BLaER1 treated with 17β-estradiol and CSF1 and Interleukin-3, amounts not matched to agents 10 nM and 100 nM (cell line): ENCODE measurements around the gene ALAS1.

Experiments used
- H3K27ac ChIP-seq, 11 experiments: shearing (Covaris generic); formaldehyde crosslinking; 2 replicates each; pipeline ENCODE4 v1.8.1; 2022
- H3K27me3 ChIP-seq, 11 experiments: shearing (Covaris generic); formaldehyde crosslinking; 2 replicates each; pipeline ENCODE4 v1.8.1; 2022
- H3K36me3 ChIP-seq, 11 experiments: shearing (Covaris generic); formaldehyde crosslinking; 2 replicates each; pipeline ENCODE4 v1.8.1; 2022
- H3K4me1 ChIP-seq, 10 experiments: shearing (Covaris generic); formaldehyde crosslinking; 2 replicates each; pipeline ENCODE4 v1.8.1; 2022
- H3K4me2 ChIP-seq, 11 experiments: shearing (Covaris generic); formaldehyde crosslinking; 2 replicates each; pipeline ENCODE4 v1.8.1; 2022
- H3K4me3 ChIP-seq, 10 experiments: shearing (Covaris generic); formaldehyde crosslinking; 2 replicates each; pipeline ENCODE4 v1.8.1; 2022
- H3K9ac ChIP-seq, 11 experiments: shearing (Covaris generic); formaldehyde crosslinking; 2 replicates each; pipeline ENCODE4 v1.8.1; 2022
- H3K9me3 ChIP-seq, 11 experiments: shearing (Covaris generic); formaldehyde crosslinking; replicated peaks in 1 of 11; 2 replicates each; pipeline ENCODE4 v1.8.1; 2022
- H4K20me1 ChIP-seq, 11 experiments: shearing (Covaris generic); formaldehyde crosslinking; 2 replicates each; pipeline ENCODE4 v1.8.1; 2022
- Cebpa-rat ChIP-seq, 11 experiments: shearing (Covaris generic); IDR thresholded peaks; 2 replicates each; pipeline ENCODE4 v1.8.1; 2022

Gene ALAS1

GRCh38 chr3:52234516-52235447 is 36.8 kb downstream of the ALAS1 start:
- Histone ChIP-seq H3K9me3 (no peaks in the 10 kb centered on the region), H3K9ac (peak overlapping the region; percentile 10 to 90 (median 59); a peak in 19 of 22 replicates), H3K4me2 (peak overlapping the region; percentile 25 to 99 (median 98); a peak in 18 of 22 replicates), H3K36me3 (peaks cover 30 to 66% (median 47%) of the 10 kb centered on the region in 11 experiments), H3K27ac (peak overlapping the region in 9 of 11 experiments; percentile 3 to 83 (median 27); a peak in 13 of 22 replicates), H3K27me3 (no peaks in the 10 kb centered on the region), H3K4me3 (no peak overlapping the region; a peak in 1 of 20 replicates), H3K4me1 (peaks cover 67 to 90% (median 88%) of the 10 kb centered on the region in 10 experiments), H4K20me1 (peaks cover 34 to 87% (median 78%) of the 10 kb centered on the region in 11 experiments)
- no peak for TF ChIP-seq Cebpa-rat (IDR thresholded peaks at IDR 0.05)

- no peak for TF ChIP-seq Cebpa-rat (IDR thresholded peaks at IDR 0.05)
- Histone ChIP-seq H3K36me3 (peaks cover 13 to 49% (median 30%) of the 10 kb centered on the region in 11 experiments; a peak in 21 of 22 replicates), H3K4me2 (peak overlapping the region; percentile 94 to 99 (median 98)), H3K9ac (peak overlapping the region; percentile 30 to 97 (median 92); a peak in 17 of 22 replicates), H3K9me3 (no peaks in the 10 kb centered on the region), H3K4me1 (peaks cover 84 to 91% (median 89%) of the 10 kb centered on the region in 10 experiments), H4K20me1 (peaks cover 30 to 71% (median 65%) of the 10 kb centered on the region in 11 experiments), H3K27me3 (no peaks in the 10 kb centered on the region), H3K27ac (peak overlapping the region in 9 of 11 experiments; percentile 25 to 97 (median 93); a peak in 17 of 22 replicates), H3K4me3 (peak overlapping the region in 7 of 10 experiments; percentile 79 to 95 (median 89); a peak in 11 of 20 replicates)
Observed at GRCh38 chr3:52236424-52236886, 38.5 kb downstream of the ALAS1 start.

GRCh38 chr3:52237006-52237656 is 39.2 kb downstream of the ALAS1 start:
- Histone ChIP-seq H3K9me3 (no peaks in the 10 kb centered on the region), H3K36me3 (peaks cover 13 to 43% (median 26%) of the 10 kb centered on the region in 11 experiments; a peak in 20 of 22 replicates), H3K4me1 (peaks cover 84 to 91% (median 88%) of the 10 kb centered on the region in 10 experiments), H3K27me3 (no peaks in the 10 kb centered on the region), H3K4me3 (peak overlapping the region; percentile 78 to 95 (median 88)), H4K20me1 (peaks cover 25 to 64% (median 58%) of the 10 kb centered on the region in 11 experiments), H3K27ac (peak overlapping the region; percentile 49 to 97 (median 93); a peak in 21 of 22 replicates), H3K4me2 (peak overlapping the region; percentile 94 to 99 (median 98)), H3K9ac (peak overlapping the region; percentile 85 to 97 (median 92))
- no peak for TF ChIP-seq Cebpa-rat (IDR thresholded peaks at IDR 0.05)

GRCh38 chr3:52237657-52238172 is 39.8 kb downstream of the ALAS1 start:
- Histone ChIP-seq H3K36me3 (peaks cover 13 to 37% (median 26%) of the 10 kb centered on the region in 11 experiments; a peak in 20 of 22 replicates), H3K4me1 (peaks cover 84 to 88% (median 86%) of the 10 kb centered on the region in 10 experiments), H3K27ac (peak overlapping the region; percentile 49 to 97 (median 93); a peak in 21 of 22 replicates), H3K4me2 (peak overlapping the region; percentile 94 to 99 (median 98)), H3K4me3 (peak overlapping the region; percentile 78 to 95 (median 88)), H3K27me3 (no peaks in the 10 kb centered on the region), H3K9ac (peak overlapping the region; percentile 85 to 97 (median 92)), H4K20me1 (peaks cover 20 to 58% (median 52%) of the 10 kb centered on the region in 11 experiments; a peak in 19 of 22 replicates), H3K9me3 (no peaks in the 10 kb centered on the region)
- no peak for TF ChIP-seq Cebpa-rat (IDR thresholded peaks at IDR 0.05)

GRCh38 chr3:52238193-52238760 is 40.3 kb downstream of the ALAS1 start:
- H3K4me3 ChIP-seq = peak overlapping the region; percentile 78 to 95 (median 88)
- peaks cover 0 to 2% (median 0%) of the 10 kb centered on the region in 11 experiments; a peak in 1 of 22 replicates for H3K9me3 ChIP-seq
- no peak for TF ChIP-seq Cebpa-rat (IDR thresholded peaks at IDR 0.05)
- peak overlapping the region; percentile 85 to 97 (median 92) for H3K9ac ChIP-seq
- H3K36me3 ChIP-seq = peaks cover 13 to 31% (median 23%) of the 10 kb centered on the region in 11 experiments; a peak in 20 of 22 replicates
- H3K4me2 ChIP-seq = peak overlapping the region; percentile 94 to 99 (median 98)
- peaks cover 20 to 52% (median 47%) of the 10 kb centered on the region in 11 experiments; a peak in 19 of 22 replicates for H4K20me1 ChIP-seq
- H3K4me1 ChIP-seq = peaks cover 82 to 88% (median 84%) of the 10 kb centered on the region in 10 experiments
- H3K27me3 ChIP-seq = no peaks in the 10 kb centered on the region
- peak overlapping the region; percentile 49 to 97 (median 93); a peak in 21 of 22 replicates for H3K27ac ChIP-seq

GRCh38 chr3:52238761-52239701 is 41.1 kb downstream of the ALAS1 start, which contains the start of gene TWF2:
TWF2 (minus strand) TSS chr3:52239158; CDS start chr3:52239016, 142 bp downstream.
- H3K9me3 ChIP-seq = peaks cover 0 to 5% (median 0%) of the 10 kb centered on the region in 11 experiments; a peak in 1 of 22 replicates
- no peak for TF ChIP-seq Cebpa-rat (IDR thresholded peaks at IDR 0.05)
- H4K20me1 ChIP-seq = peaks cover 20 to 46% (median 40%) of the 10 kb centered on the region in 11 experiments; a peak in 19 of 22 replicates
- peak within 1 kb of the TSS; percentile 94 to 99 (median 98) for H3K4me2 ChIP-seq
- H3K4me3 ChIP-seq = peak within 1 kb of the TSS; percentile 78 to 95 (median 88)
- peaks cover 82 to 88% (median 84%) of the 10 kb centered on the region in 10 experiments for H3K4me1 ChIP-seq
- no peaks in the 10 kb centered on the region for H3K27me3 ChIP-seq
- peaks cover 11 to 24% (median 17%) of the 10 kb centered on the region in 11 experiments; a peak in 20 of 22 replicates for H3K36me3 ChIP-seq
- H3K9ac ChIP-seq = peak within 1 kb of the TSS; percentile 85 to 97 (median 92)
- peak within 1 kb of the TSS; percentile 65 to 97 (median 93) for H3K27ac ChIP-seq
